Neural cell (in vitro differentiated cells): Measurements from ENCODE around the gene SSTR5. TPM values are rescaled to one million over a fixed set of nuclear protein-coding genes. Genes with fewer than 3 reads are reported as not detected.

ENCODE experiments used
- H2AFZ ChIP-seq: fragments of 200-600, 300-800 bp; sonication (generic), shearing (Covaris generic); 2 replicates; pipeline ENCODE4 v1.6.0; 2014; ENCODE audit warnings: low read depth, mild to moderate bottlenecking, antibody characterized with exemption, low read length, moderate library complexity
- H3F3A ChIP-seq: fragments of 200-600 bp; shearing (Covaris generic); 2 replicates; pipeline ENCODE4 v1.6.1; 2016; ENCODE audit warnings: mild to moderate bottlenecking, moderate library complexity, mixed read lengths, antibody characterized with exemption, low read length; ENCODE audit not compliant: insufficient read depth, poor library complexity, severe bottlenecking
- H3K27ac ChIP-seq: fragments of 200-600, 300-800 bp; sonication (generic), shearing (Covaris generic); 2 replicates; pipeline ENCODE4 v1.5.1; 2014; ENCODE audit warnings: mild to moderate bottlenecking, low read length, moderate library complexity
- H3K27me3 ChIP-seq: fragments of 300-800, 200-600 bp; sonication (generic), shearing (Covaris generic); 2 replicates; pipeline ENCODE4 v1.6.0; 2014; ENCODE audit warnings: mild to moderate bottlenecking, low read depth, low read length, moderate library complexity; ENCODE audit not compliant: insufficient read depth
- H3K36me3 ChIP-seq: fragments of 300-800, 200-600 bp; sonication (generic), shearing (Covaris generic); 2 replicates; pipeline ENCODE4 v1.5.1; 2014; ENCODE audit warnings: mild to moderate bottlenecking, antibody characterized with exemption, low read length, moderate library complexity; ENCODE audit not compliant: insufficient read depth
- H3K4me2 ChIP-seq: fragments of 300-800, 200-600 bp; sonication (generic), shearing (Covaris generic); 2 replicates; pipeline ENCODE4 v1.6.0; 2014; ENCODE audit warnings: mild to moderate bottlenecking, low read length
- H3K4me3 ChIP-seq: fragments of 300-800, 200-600 bp; sonication (generic), shearing (Covaris generic); 2 replicates; pipeline ENCODE4 v1.5.1; 2014; ENCODE audit warnings: mild to moderate bottlenecking, low read length, moderate library complexity
- H3K79me2 ChIP-seq: fragments of 200-600 bp; shearing (Covaris generic); replicated peaks from 2 replicates; pipeline ENCODE4 v1.6.0; 2014; ENCODE audit warnings: mild to moderate bottlenecking, low read length, moderate library complexity; ENCODE audit not compliant: insufficient read depth
- H3K9ac ChIP-seq: fragments of 300-800, 200-600 bp; sonication (generic), shearing (Covaris generic); 2 replicates; pipeline ENCODE4 v1.6.1; 2016; ENCODE audit warnings: mild to moderate bottlenecking, low read length, mixed read lengths
- H3K9me2 ChIP-seq: fragments of 200-600 bp; shearing (Covaris generic); 2 replicates; pipeline ENCODE4 v1.6.1; 2016; ENCODE audit warnings: mild to moderate bottlenecking, low read length, mixed read lengths; ENCODE audit not compliant: insufficient read depth
- H3K9me3 ChIP-seq: fragments of 200-600, 300-800 bp; sonication (generic), shearing (Covaris generic); 2 replicates; pipeline ENCODE4 v1.6.1; 2016; ENCODE audit warnings: mild to moderate bottlenecking, mixed run types, low read length, moderate library complexity, mixed read lengths
- H4K20me1 ChIP-seq: fragments of 200-600 bp; shearing (Covaris generic); 2 replicates; pipeline ENCODE4 v1.6.1; 2016; ENCODE audit warnings: mild to moderate bottlenecking, mixed run types; ENCODE audit not compliant: insufficient read depth
- EP300 ChIP-seq: fragments of 450-650 bp; conservative IDR thresholded peaks from 2 replicates; pipeline ENCODE4 v1.6.1; 2014; ENCODE audit warnings: antibody characterized with exemption, mild to moderate bottlenecking, moderate library complexity; ENCODE audit not compliant: poor library complexity, severe bottlenecking
- EZH2 ChIP-seq: fragments of 200-600, 300-800 bp; shearing (Covaris generic), sonication (generic); IDR thresholded peaks from 2 replicates; pipeline ENCODE4 v1.6.1; 2014; ENCODE audit warnings: antibody characterized with exemption, low read length, borderline replicate concordance, mild to moderate bottlenecking; ENCODE audit not compliant: insufficient read depth, poor library complexity, severe bottlenecking
- MXI1 ChIP-seq: fragments of 450-650 bp; conservative IDR thresholded peaks from 2 replicates; pipeline ENCODE4 v1.6.1; 2014; ENCODE audit warnings: antibody characterized with exemption, mild to moderate bottlenecking; ENCODE audit not compliant: poor library complexity, severe bottlenecking
- POLR2AphosphoS5 ChIP-seq: IDR thresholded peaks from 2 replicates; pipeline ENCODE4 v1.6.1; 2012
- RAD21 ChIP-seq: fragments of 450-650 bp; conservative IDR thresholded peaks from 2 replicates; pipeline ENCODE4 v1.6.1; 2014; ENCODE audit warnings: antibody characterized with exemption, mild to moderate bottlenecking, moderate library complexity
- SMC3 ChIP-seq: fragments of 450-650 bp; conservative IDR thresholded peaks from 2 replicates; pipeline ENCODE4 v1.6.1; 2014; ENCODE audit warnings: antibody characterized with exemption, mild to moderate bottlenecking, moderate library complexity; ENCODE audit not compliant: poor library complexity
- TAF1 ChIP-seq: IDR thresholded peaks from 2 replicates; pipeline ENCODE4 v1.6.1; 2012; ENCODE audit warnings: low read depth
- polyA plus RNA-seq: library from polyadenylated mRNA; depleted of rRNA; stranded (reverse); fragments of >200 nt; gene quantifications from 2 replicates; pipeline ENCODE4 v1.2.3, GENCODE V29; 2014
- TF ChIP-seq, protein P1 (sequence below): fragments of 450-650 bp; IDR thresholded peaks from 2 replicates; pipeline ENCODE4 v1.5.1; 2014; ENCODE audit warnings: antibody characterized with exemption, mild to moderate bottlenecking, moderate library complexity; ENCODE audit not compliant: poor library complexity, severe bottlenecking
- TF ChIP-seq, protein P2 (sequence below): IDR thresholded peaks from 2 replicates; pipeline ENCODE4 v1.6.1; 2012; ENCODE audit warnings: borderline replicate concordance

The SSTR5 gene
- polyA plus RNA-seq, 1 donor from 2014 or later: not detected

DNA sequence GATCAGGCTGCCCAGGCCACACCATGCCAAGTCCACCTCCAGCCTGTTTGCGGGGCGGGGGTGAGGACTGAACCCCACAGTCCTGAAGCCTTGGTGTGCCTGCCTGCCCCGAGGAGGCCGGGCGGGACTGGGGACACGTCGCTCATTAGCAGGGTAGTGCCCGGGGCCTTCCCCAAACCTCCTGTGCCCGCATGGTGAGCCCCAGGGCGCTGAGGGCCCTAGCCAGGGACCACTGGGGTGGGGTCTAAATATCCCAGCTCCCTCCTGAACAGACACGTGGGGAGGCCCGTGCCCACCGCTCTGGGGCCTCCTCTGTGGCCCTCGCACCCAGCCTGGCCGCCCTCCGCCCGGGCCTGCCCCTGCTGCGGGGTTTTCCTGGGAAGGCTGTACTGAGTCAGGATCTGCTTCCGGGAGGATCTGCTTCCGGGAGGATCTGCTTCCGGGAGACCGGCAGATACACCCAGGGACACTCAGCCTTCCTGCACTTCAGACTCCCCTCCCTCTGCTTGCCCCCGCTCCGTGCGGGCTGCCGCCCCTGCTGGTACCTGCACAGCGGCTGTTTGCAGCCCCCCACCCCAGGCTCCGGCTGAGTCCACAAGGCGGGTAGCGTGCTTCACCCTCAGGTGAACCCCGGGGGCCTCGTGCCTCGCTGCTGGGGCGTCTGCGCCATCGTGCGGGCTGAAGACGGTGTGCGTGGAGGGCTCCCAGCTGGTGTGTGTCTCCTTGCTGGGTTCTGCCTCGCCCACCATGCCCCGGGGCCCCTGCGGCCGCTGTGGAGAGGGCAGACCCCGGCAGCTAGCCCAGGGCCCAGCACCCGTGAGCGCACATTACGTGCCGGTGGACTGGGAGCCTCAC lies 56.8 kb downstream of the SSTR5 start:
- no peak overlapping the region for H3K4me3 ChIP-seq
- no peaks in the 10 kb centered on the region for H3K9me2 ChIP-seq
- H3K79me2 ChIP-seq: no peaks in the 10 kb centered on the region
- no peaks in the 10 kb centered on the region for H3K36me3 ChIP-seq
- no peaks in the 10 kb centered on the region for H3K9me3 ChIP-seq
- no peaks in the 10 kb centered on the region for H3F3A ChIP-seq
- no peak overlapping the region for H3K4me2 ChIP-seq
- no peak overlapping the region for H3K27ac ChIP-seq
- no peaks in the 10 kb centered on the region for H4K20me1 ChIP-seq
- TF ChIP-seq SMC3: no peak
- no peak for TF ChIP-seq MXI1
- no peak for TF ChIP-seq EZH2
- no peak for TF ChIP-seq TAF1
- TF ChIP-seq, protein P1, sequence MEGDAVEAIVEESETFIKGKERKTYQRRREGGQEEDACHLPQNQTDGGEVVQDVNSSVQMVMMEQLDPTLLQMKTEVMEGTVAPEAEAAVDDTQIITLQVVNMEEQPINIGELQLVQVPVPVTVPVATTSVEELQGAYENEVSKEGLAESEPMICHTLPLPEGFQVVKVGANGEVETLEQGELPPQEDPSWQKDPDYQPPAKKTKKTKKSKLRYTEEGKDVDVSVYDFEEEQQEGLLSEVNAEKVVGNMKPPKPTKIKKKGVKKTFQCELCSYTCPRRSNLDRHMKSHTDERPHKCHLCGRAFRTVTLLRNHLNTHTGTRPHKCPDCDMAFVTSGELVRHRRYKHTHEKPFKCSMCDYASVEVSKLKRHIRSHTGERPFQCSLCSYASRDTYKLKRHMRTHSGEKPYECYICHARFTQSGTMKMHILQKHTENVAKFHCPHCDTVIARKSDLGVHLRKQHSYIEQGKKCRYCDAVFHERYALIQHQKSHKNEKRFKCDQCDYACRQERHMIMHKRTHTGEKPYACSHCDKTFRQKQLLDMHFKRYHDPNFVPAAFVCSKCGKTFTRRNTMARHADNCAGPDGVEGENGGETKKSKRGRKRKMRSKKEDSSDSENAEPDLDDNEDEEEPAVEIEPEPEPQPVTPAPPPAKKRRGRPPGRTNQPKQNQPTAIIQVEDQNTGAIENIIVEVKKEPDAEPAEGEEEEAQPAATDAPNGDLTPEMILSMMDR: no peak
- TF ChIP-seq RAD21: no peak
- no peak for TF ChIP-seq EP300
- TF ChIP-seq, protein P2, sequence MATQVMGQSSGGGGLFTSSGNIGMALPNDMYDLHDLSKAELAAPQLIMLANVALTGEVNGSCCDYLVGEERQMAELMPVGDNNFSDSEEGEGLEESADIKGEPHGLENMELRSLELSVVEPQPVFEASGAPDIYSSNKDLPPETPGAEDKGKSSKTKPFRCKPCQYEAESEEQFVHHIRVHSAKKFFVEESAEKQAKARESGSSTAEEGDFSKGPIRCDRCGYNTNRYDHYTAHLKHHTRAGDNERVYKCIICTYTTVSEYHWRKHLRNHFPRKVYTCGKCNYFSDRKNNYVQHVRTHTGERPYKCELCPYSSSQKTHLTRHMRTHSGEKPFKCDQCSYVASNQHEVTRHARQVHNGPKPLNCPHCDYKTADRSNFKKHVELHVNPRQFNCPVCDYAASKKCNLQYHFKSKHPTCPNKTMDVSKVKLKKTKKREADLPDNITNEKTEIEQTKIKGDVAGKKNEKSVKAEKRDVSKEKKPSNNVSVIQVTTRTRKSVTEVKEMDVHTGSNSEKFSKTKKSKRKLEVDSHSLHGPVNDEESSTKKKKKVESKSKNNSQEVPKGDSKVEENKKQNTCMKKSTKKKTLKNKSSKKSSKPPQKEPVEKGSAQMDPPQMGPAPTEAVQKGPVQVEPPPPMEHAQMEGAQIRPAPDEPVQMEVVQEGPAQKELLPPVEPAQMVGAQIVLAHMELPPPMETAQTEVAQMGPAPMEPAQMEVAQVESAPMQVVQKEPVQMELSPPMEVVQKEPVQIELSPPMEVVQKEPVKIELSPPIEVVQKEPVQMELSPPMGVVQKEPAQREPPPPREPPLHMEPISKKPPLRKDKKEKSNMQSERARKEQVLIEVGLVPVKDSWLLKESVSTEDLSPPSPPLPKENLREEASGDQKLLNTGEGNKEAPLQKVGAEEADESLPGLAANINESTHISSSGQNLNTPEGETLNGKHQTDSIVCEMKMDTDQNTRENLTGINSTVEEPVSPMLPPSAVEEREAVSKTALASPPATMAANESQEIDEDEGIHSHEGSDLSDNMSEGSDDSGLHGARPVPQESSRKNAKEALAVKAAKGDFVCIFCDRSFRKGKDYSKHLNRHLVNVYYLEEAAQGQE: no peak
- no peak for TF ChIP-seq POLR2AphosphoS5
- H3K9ac ChIP-seq: no peak overlapping the region
- no peaks in the 10 kb centered on the region for H3K27me3 ChIP-seq
- no peak overlapping the region for H2AFZ ChIP-seq

DNA sequence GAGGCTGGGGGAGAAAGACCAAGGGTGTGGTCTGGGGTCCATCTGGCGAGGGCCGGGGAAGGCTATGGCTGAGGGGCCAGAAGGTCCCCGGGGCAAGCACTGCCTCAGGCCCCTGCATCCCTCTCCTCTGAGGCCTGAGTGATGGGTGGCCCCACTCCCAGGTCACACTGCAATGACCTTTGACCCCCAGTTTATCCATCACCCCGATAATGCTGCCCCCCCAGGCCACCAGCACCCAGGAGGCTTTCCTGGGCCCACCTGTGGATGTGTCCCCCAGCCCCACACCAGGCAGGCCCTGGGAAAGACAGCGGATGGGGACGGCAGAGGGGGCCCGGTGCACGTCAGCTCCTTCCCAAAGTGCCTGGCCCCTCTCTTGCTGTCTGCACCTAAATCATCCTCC lies 57.8 kb downstream of the SSTR5 start:
- H3K9me3 ChIP-seq: no peaks in the 10 kb centered on the region
- no peak overlapping the region for H3K4me3 ChIP-seq
- no peaks in the 10 kb centered on the region for H3K27me3 ChIP-seq
- H3K9ac ChIP-seq: no peak overlapping the region
- no peaks in the 10 kb centered on the region for H3K79me2 ChIP-seq
- no peaks in the 10 kb centered on the region for H4K20me1 ChIP-seq
- no peak overlapping the region for H2AFZ ChIP-seq
- TF ChIP-seq, protein P1: no peak
- no peak for TF ChIP-seq SMC3
- TF ChIP-seq TAF1: no peak
- TF ChIP-seq EZH2: no peak
- TF ChIP-seq MXI1: no peak
- no peak for TF ChIP-seq POLR2AphosphoS5
- no peak for TF ChIP-seq EP300
- TF ChIP-seq RAD21: no peak
- TF ChIP-seq, protein P2: no peak
- H3K27ac ChIP-seq: no peak overlapping the region
- H3F3A ChIP-seq: no peaks in the 10 kb centered on the region
- H3K9me2 ChIP-seq: no peaks in the 10 kb centered on the region
- no peaks in the 10 kb centered on the region for H3K36me3 ChIP-seq
- H3K4me2 ChIP-seq: no peak overlapping the region
